ENCODE data around the gene TPPP3. TPM values are rescaled to one million over a fixed set of nuclear protein-coding genes. Genes with fewer than 3 reads are reported as not detected.
"Not testable (repeated sequence)": the region's sequence is repeated elsewhere in the genome, so short reads cannot be mapped to it uniquely, and the experiment has no call there.

The TPPP3 gene
- total RNA-seq, 1 donor from 2014 or later, result 0.46 TPM

DNA sequence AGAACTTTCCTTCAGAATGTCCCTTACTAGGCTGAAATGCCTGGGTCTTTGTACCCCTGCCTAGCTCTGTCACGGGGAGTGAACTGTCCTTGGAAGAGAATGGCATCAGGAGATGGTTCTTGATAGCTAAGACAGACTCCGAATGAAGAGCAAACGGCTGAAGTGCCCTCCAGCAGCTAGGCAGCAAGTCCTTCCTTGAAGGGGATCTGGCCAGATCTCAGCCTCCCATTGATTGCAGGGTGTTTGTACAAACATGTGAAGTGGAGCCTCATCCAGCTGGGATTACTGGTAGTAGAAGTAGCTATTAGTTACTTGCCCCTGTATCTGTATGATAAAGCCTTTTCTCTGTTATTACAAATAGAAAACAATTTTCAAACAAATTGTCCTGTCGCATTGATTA lies 35.7 kb downstream of the TPPP3 start:
- H3K4me3 ChIP-seq (ENCODE audit: low read depth, low read length), result no peak overlapping the region
- no peak for DNase-seq (ENCODE audit: low read depth)
- TF ChIP-seq CTCF (IDR thresholded peaks at IDR 0.05; ENCODE audit: insufficient read depth, low read length, poor library complexity, severe bottlenecking), result no peak
- no peaks in the 10 kb centered on the region for H3K36me3 ChIP-seq (ENCODE audit: control insufficient read depth, insufficient read depth, low read length)
- peaks cover 4% of the 10 kb centered on the region for H3K27me3 ChIP-seq (ENCODE audit: control insufficient read depth, insufficient read depth, low read length)

DNA sequence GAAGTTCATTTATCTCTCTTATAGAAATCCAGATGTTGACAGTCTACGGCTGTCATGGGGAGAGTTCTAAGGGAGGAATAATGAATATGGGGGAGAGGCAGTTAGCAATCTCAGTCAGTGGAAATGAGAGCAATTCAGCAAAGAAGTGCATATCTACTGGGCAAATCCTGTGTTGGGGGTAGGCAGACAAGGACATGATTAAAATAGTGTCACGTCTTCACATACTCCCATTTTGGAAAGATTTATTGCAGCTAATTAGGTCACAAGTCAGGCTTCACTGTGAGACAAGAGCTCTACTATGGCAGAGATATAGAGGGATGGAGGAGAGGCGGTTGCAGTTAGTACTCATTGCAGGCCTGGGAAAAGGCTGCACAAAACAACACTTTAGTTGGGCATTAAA lies 36.9 kb downstream of the TPPP3 start:
- DNase-seq (ENCODE audit: low read depth), result no peak
- no peaks in the 10 kb centered on the region for H3K36me3 ChIP-seq (ENCODE audit: control insufficient read depth, insufficient read depth, low read length)
- TF ChIP-seq CTCF (IDR thresholded peaks at IDR 0.05; ENCODE audit: insufficient read depth, low read length, poor library complexity, severe bottlenecking), result no peak
- no peak overlapping the region for H3K4me3 ChIP-seq (ENCODE audit: low read depth, low read length)
- peaks cover 4% of the 10 kb centered on the region for H3K27me3 ChIP-seq (ENCODE audit: control insufficient read depth, insufficient read depth, low read length)

GRCh38 chr16:67352463-67352862 lies 40.8 kb downstream of the TPPP3 start:
- H3K36me3 ChIP-seq (ENCODE audit: control insufficient read depth, insufficient read depth, low read length); H3K27me3 ChIP-seq (ENCODE audit: control insufficient read depth, insufficient read depth, low read length); H3K4me3 ChIP-seq (ENCODE audit: low read depth, low read length); DNase-seq (ENCODE audit: low read depth): not testable (repeated sequence)

GRCh38 chr16:67350324-67350723 lies 43.0 kb downstream of the TPPP3 start:
- no peak for TF ChIP-seq CTCF (IDR thresholded peaks at IDR 0.05; ENCODE audit: insufficient read depth, low read length, poor library complexity, severe bottlenecking)

DNA sequence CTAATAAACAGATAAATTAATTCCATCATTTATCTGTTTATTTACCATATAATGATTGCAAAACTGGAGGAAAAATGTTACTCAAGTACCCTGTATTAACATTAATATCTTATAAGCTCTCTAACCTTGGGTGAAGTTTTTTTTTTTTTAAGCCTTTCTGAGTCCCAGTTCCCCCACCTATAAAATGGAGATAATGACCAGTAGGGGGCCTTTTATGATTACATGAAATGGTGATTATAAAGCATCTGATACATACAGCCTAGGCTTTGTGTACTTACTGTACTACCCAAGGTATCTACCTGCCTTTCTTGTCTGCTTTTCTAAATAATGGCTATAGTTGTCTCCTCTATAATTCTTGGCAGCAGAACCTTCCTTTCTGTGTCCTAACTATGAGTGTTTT lies 44.1 kb downstream of the TPPP3 start:
- DNase-seq (ENCODE audit: low read depth), result no peak
- peak; percentile 32 for TF ChIP-seq CTCF (IDR thresholded peaks at IDR 0.05; ENCODE audit: insufficient read depth, low read length, poor library complexity, severe bottlenecking)
- no peak overlapping the region for H3K4me3 ChIP-seq (ENCODE audit: low read depth, low read length)
- H3K27me3 ChIP-seq (ENCODE audit: control insufficient read depth, insufficient read depth, low read length), result no peaks in the 10 kb centered on the region
- no peaks in the 10 kb centered on the region for H3K36me3 ChIP-seq (ENCODE audit: control insufficient read depth, insufficient read depth, low read length)

More at GRCh38 chr16:67350324-67350723, 43.0 kb downstream of the TPPP3 start:
- Histone ChIP-seq H3K4me3 (ENCODE audit: low read depth, low read length) (no peak overlapping the region), H3K27me3 (ENCODE audit: control insufficient read depth, insufficient read depth, low read length) (no peaks in the 10 kb centered on the region), H3K36me3 (ENCODE audit: control insufficient read depth, insufficient read depth, low read length) (no peaks in the 10 kb centered on the region)
- no peak for DNase-seq (ENCODE audit: low read depth)

DNA sequence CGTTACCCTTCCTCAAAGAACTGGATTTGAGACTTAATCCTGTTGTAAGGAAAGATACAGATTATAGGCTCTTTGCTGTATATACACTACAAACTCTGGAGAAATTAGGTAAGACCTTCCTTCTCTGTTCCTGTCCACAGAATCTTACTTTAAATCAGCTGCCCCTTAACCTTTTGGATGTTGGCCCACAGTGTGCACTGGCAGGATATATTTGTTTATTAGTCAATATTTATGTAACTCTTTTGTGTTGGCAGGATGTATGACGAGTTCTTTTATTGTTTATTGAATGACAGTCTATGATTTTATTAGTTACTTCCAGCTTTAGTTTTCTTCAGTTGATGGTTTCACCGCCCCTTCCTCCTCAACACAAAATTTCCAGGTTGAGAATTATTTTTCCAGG lies 47.0 kb downstream of the TPPP3 start:
- DNase-seq (ENCODE audit: low read depth), result no peak
- no peak for TF ChIP-seq CTCF (IDR thresholded peaks at IDR 0.05; ENCODE audit: insufficient read depth, low read length, poor library complexity, severe bottlenecking)
- no peaks in the 10 kb centered on the region for H3K27me3 ChIP-seq (ENCODE audit: control insufficient read depth, insufficient read depth, low read length)
- no peak overlapping the region for H3K4me3 ChIP-seq (ENCODE audit: low read depth, low read length)
- H3K36me3 ChIP-seq (ENCODE audit: control insufficient read depth, insufficient read depth, low read length), result no peaks in the 10 kb centered on the region

Measured in kidney epithelial cell (primary cell).